K562 (cell line): ENCODE data around the gene HNRNPDL. TPM values are rescaled to one million over a fixed set of nuclear protein-coding genes. Genes with fewer than 3 reads are reported as not detected.

Experiments
- ATF6 ChIP-seq: sonication (generic); formaldehyde crosslinking; IDR thresholded peaks from 2 replicates; pipeline ENCODE4 v1.4.0; 2020; ENCODE audit warnings: mild to moderate bottlenecking, missing genetic modification reagents
- CBX5 ChIP-seq: IDR thresholded peaks from 2 replicates; pipeline ENCODE4 v1.6.1; 2014; ENCODE audit warnings: low read depth, borderline replicate concordance
- CTCF ChIP-seq, 3 experiments: IDR thresholded peaks in 2 of 3; conservative IDR thresholded peaks in 1 of 3; 2 replicates each; pipeline ENCODE4 v1.5.1; 2011 to 2012; ENCODE audit warnings: low read length in 3 of 3, mild to moderate bottlenecking in 3 of 3, control low read depth in 2 of 3, improper control_type of control experiment in 1 of 3, inconsistent platforms in 1 of 3, low read depth in 1 of 3, mixed read lengths in 1 of 3, moderate library complexity in 1 of 3; ENCODE audit not compliant: insufficient read depth in 2 of 3
- HDAC3 ChIP-seq: fragments of 450-650 bp; IDR thresholded peaks from 2 replicates; pipeline ENCODE4 v1.6.1; 2018; ENCODE audit warnings: borderline replicate concordance, mild to moderate bottlenecking, moderate library complexity; ENCODE audit not compliant: partially characterized antibody
- ID3 ChIP-seq, 2 experiments: fragments of 250-450 bp in 1 of 2; fragments of 450-650 bp in 1 of 2; sonication (Bioruptor Pico) in 1 of 2; IDR thresholded peaks; 2 replicates each; pipeline versions ENCODE4 v1.6.1 to v1.8.0; 2016 to 2021; ENCODE audit warnings: mild to moderate bottlenecking in 2 of 2, moderate library complexity in 2 of 2, missing compliant biosample characterization in 1 of 2, missing genetic modification characterization in 1 of 2
- IFI16 ChIP-seq: fragments of 250-450 bp; sonication (Bioruptor Pico); IDR thresholded peaks from 2 replicates; pipeline ENCODE4 v2.1.2; 2022; ENCODE audit warnings: mild to moderate bottlenecking, inconsistent platforms
- MBD2 ChIP-seq: sonication (generic); IDR thresholded peaks from 2 replicates; pipeline ENCODE4 v1.6.1; 2016; ENCODE audit warnings: low read depth, borderline replicate concordance
- MTA3 ChIP-seq: fragments of 450-650 bp; formaldehyde crosslinking; IDR thresholded peaks from 2 replicates; pipeline ENCODE4 v1.6.1; 2017; ENCODE audit warnings: mild to moderate bottlenecking, borderline replicate concordance
- MTF1 ChIP-seq: fragments of 250-450 bp; sonication (Bioruptor Pico); IDR thresholded peaks from 2 replicates; pipeline ENCODE4 v1.9.0; 2021; ENCODE audit warnings: moderate library complexity, mild to moderate bottlenecking, inconsistent platforms, borderline replicate concordance
- NBN ChIP-seq: fragments of 450-650 bp; IDR thresholded peaks from 2 replicates; pipeline ENCODE4 v1.6.1; 2016; ENCODE audit warnings: low read depth, mild to moderate bottlenecking
- PHF21A ChIP-seq: fragments of 450-650 bp; IDR thresholded peaks from 2 replicates; pipeline ENCODE4 v1.6.1; 2017; ENCODE audit warnings: low read depth, borderline replicate concordance
- RBM15 ChIP-seq: fragments of 200-400 bp; formaldehyde crosslinking; IDR thresholded peaks from 2 replicates; pipeline ENCODE4 v1.6.1; 2018; ENCODE audit warnings: mild to moderate bottlenecking, low read length, moderate library complexity; ENCODE audit not compliant: insufficient read depth
- RUNX1 ChIP-seq: sonication (generic); IDR thresholded peaks from 2 replicates; pipeline ENCODE4 v1.6.1; 2016; ENCODE audit warnings: antibody characterized with exemption, low read depth
- THAP12 ChIP-seq: fragments of 250-450 bp; sonication (Bioruptor Pico); IDR thresholded peaks from 2 replicates; pipeline ENCODE4 v1.9.0; 2021; ENCODE audit warnings: mild to moderate bottlenecking, inconsistent platforms
- ZBTB5 ChIP-seq: fragments of 450-650 bp; IDR thresholded peaks from 2 replicates; pipeline ENCODE4 v1.6.1; 2017; ENCODE audit warnings: antibody characterized with exemption
- ZNF668 ChIP-seq: fragments of 250-450 bp; sonication (Bioruptor Pico); IDR thresholded peaks from 2 replicates; pipeline ENCODE4 v1.8.0; 2022; ENCODE audit warnings: mild to moderate bottlenecking, inconsistent platforms
- polyA plus RNA-seq, 8 experiments: library from polyadenylated mRNA; depleted of rRNA in 4 of 8; stranded (reverse) in 5 of 8; unstranded in 3 of 8; fragments of >200 nt; fragmentation: Nextera tagmentation in 2 of 8; fragmentation: Illumina TruSeq in 1 of 8; extraction: Ambion mirVana in 2 of 8; extraction: Trizol in 1 of 8; gene quantifications; 2 replicates each; pipeline versions ENCODE4 v1.2.1 to v1.2.3, GENCODE V29; 2011 to 2014; ENCODE audit warnings: inconsistent platforms in 1 of 8, missing spikeins in 1 of 8
- total RNA-seq, 7 experiments: library from RNA; depleted of rRNA in 6 of 7; stranded (reverse); fragments of >200 nt in 6 of 7; fragmentation: Illumina TruSeq in 2 of 7; extraction: Trizol in 2 of 7; gene quantifications; 2 replicates each; pipeline versions ENCODE4 v1.2.1 to v1.2.3, GENCODE V29; 2011 to 2021; ENCODE audit warnings: low replicate concordance in 1 of 7

HNRNPDL gene
- total and polyA plus RNA-seq, 9 of the 15 experiments (the other 6 are each of a cell fraction or from before 2014, with no cell fraction given) = 243 to 652 (median 351) TPM

- TF ChIP-seq ZBTB5 (no peak), THAP12 (no peak), ATF6 (CRISPR knock-in tag) (no peak), PHF21A (no peak), CTCF (IDR thresholded peaks at IDR 0.05 in 2 of 3, conservative IDR thresholded peaks at IDR 0.05 in 1 of 3; ENCODE audit: insufficient read depth in 2 of 3, low read depth in 1 of 3, low read length in 3 of 3) (no peak), RBM15 (no peak), HDAC3 (no peak), MTF1 (CRISPR knock-in tag) (no peak), MBD2 (no peak), ZNF668 (CRISPR knock-in tag) (no peak), RUNX1 (no peak), NBN (no peak), CBX5 (no peak), ID3 (CRISPR knock-in tag; IDR thresholded peaks at IDR 0.05) (no peak), ID3 (tag; IDR thresholded peaks at IDR 0.05) (no peak), MTA3 (no peak), IFI16 (CRISPR knock-in tag) (no peak)
Observed at GRCh38 chr4:82430964-82431745, 893 bp upstream of the HNRNPDL start (continued).
